KMS-11 (cell line): ENCODE data around the gene SIRT4.

Experiments
- H2AFZ ChIP-seq: fragments of 200-600 bp; sonication (generic); 2 replicates; pipeline ENCODE4 v1.6.1; 2016; ENCODE audit warnings: antibody characterized with exemption, mixed run types, low read depth
- H3K27ac ChIP-seq: fragments of 200-600 bp; sonication (generic); 2 replicates; pipeline ENCODE4 v1.6.1; 2016; ENCODE audit warnings: mild to moderate bottlenecking, mixed run types
- H3K27me3 ChIP-seq: fragments of 200-600 bp; sonication (generic); 2 replicates; pipeline ENCODE4 v1.6.1; 2017; ENCODE audit warnings: mild to moderate bottlenecking, low read depth, mixed run types, moderate library complexity; ENCODE audit not compliant: insufficient read depth
- H3K36me3 ChIP-seq: fragments of 200-600 bp; sonication (generic); 2 replicates; pipeline ENCODE4 v1.6.1; 2017; ENCODE audit warnings: mild to moderate bottlenecking, mixed run types; ENCODE audit not compliant: insufficient read depth
- H3K4me1 ChIP-seq: fragments of 200-600 bp; sonication (generic); 2 replicates; pipeline ENCODE4 v1.6.1; 2016; ENCODE audit warnings: mild to moderate bottlenecking, low read depth, mixed run types; ENCODE audit not compliant: poor library complexity, severe bottlenecking
- H3K4me2 ChIP-seq: fragments of 200-600 bp; sonication (generic); 2 replicates; pipeline ENCODE4 v1.7.0; 2016; ENCODE audit warnings: mild to moderate bottlenecking, mixed run types
- H3K4me3 ChIP-seq: fragments of 200-600 bp; sonication (generic); IDR thresholded peaks from 2 replicates; pipeline ENCODE4 v1.6.1; 2017; ENCODE audit warnings: low read depth, low read length, mixed read lengths; ENCODE audit not compliant: insufficient read depth
- H3K79me2 ChIP-seq: fragments of 200-600 bp; sonication (generic); 2 replicates; pipeline ENCODE4 v1.6.1; 2016; ENCODE audit warnings: low read depth, mixed run types; ENCODE audit not compliant: insufficient read depth
- H3K9ac ChIP-seq: fragments of 200-600 bp; sonication (generic); 2 replicates; pipeline ENCODE4 v1.6.1; 2016; ENCODE audit warnings: mild to moderate bottlenecking, mixed run types
- H4K20me1 ChIP-seq: fragments of 200-600 bp; sonication (generic); 2 replicates; pipeline ENCODE4 v1.6.1; 2016; ENCODE audit warnings: mild to moderate bottlenecking, mixed run types; ENCODE audit not compliant: insufficient read depth
- TF ChIP-seq, protein P1 (sequence below): fragments of 200-600 bp; sonication (generic); conservative IDR thresholded peaks from 2 replicates; pipeline ENCODE4 v1.6.1; 2017; ENCODE audit warnings: low read depth, mild to moderate bottlenecking, antibody characterized with exemption, low read length, moderate library complexity, mixed read lengths

Gene SIRT4

DNA sequence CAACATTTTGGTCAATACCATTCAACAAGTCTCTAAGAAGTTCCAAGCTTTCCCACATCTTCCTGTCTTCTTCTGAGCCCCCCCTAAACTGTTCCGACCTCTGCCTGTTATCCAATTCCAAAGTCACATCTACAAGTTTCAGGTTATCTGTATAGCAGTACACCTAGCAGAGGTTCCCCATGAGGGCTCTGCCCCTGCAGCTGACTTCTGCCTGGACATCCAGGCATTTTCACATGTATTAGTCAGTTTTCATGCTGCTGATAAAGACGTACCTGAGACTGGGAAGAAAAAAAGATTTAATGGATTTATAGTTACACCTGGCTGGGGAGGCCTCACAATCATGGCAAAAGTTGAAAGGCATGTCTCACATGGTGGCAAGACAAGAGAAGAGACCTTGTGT lies 35.6 kb downstream of the SIRT4 start:
- no peak overlapping the region for H2AFZ ChIP-seq

DNA sequence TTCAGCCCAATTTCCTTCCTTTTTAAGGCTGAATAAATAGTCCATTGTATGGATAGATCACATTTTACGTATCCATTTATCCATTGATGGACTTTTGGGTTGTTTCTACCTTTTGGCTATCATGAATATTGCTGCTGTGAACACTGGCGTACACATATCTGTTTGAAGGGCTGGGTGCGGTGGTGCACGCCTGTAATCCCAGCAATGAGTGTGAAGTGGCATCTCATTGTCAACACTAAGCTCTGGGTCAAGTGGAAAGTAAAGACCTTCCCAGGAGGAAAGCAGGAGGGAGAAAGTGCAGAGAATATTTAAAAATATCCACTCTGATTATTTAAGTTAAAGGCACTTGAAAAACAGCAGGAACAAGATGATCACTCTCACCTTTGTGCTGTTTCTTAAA lies 37.1 kb downstream of the SIRT4 start:
- Histone ChIP-seq H3K27ac (no peak overlapping the region), H3K27me3 (no peaks in the 10 kb centered on the region), H3K79me2 (no peaks in the 10 kb centered on the region), H3K9ac (no peak overlapping the region), H3K4me2 (no peak overlapping the region), H3K4me3 (no peak overlapping the region), H2AFZ (no peak overlapping the region), H3K4me1 (no peaks in the 10 kb centered on the region), H4K20me1 (no peaks in the 10 kb centered on the region), H3K36me3 (no peaks in the 10 kb centered on the region)
- TF ChIP-seq, protein P1, sequence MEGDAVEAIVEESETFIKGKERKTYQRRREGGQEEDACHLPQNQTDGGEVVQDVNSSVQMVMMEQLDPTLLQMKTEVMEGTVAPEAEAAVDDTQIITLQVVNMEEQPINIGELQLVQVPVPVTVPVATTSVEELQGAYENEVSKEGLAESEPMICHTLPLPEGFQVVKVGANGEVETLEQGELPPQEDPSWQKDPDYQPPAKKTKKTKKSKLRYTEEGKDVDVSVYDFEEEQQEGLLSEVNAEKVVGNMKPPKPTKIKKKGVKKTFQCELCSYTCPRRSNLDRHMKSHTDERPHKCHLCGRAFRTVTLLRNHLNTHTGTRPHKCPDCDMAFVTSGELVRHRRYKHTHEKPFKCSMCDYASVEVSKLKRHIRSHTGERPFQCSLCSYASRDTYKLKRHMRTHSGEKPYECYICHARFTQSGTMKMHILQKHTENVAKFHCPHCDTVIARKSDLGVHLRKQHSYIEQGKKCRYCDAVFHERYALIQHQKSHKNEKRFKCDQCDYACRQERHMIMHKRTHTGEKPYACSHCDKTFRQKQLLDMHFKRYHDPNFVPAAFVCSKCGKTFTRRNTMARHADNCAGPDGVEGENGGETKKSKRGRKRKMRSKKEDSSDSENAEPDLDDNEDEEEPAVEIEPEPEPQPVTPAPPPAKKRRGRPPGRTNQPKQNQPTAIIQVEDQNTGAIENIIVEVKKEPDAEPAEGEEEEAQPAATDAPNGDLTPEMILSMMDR = no peak

More for the DNA sequence above, 35.6 kb downstream of the SIRT4 start:
- no peaks in the 10 kb centered on the region for H3K79me2 ChIP-seq
- TF ChIP-seq, protein P1 = no peak
- no peak overlapping the region for H3K9ac ChIP-seq
- no peak overlapping the region for H3K4me3 ChIP-seq
- no peaks in the 10 kb centered on the region for H3K27me3 ChIP-seq
- H3K36me3 ChIP-seq = no peaks in the 10 kb centered on the region
- no peaks in the 10 kb centered on the region for H4K20me1 ChIP-seq
- H3K27ac ChIP-seq = no peak overlapping the region
- H3K4me2 ChIP-seq = no peak overlapping the region
- no peaks in the 10 kb centered on the region for H3K4me1 ChIP-seq

DNA sequence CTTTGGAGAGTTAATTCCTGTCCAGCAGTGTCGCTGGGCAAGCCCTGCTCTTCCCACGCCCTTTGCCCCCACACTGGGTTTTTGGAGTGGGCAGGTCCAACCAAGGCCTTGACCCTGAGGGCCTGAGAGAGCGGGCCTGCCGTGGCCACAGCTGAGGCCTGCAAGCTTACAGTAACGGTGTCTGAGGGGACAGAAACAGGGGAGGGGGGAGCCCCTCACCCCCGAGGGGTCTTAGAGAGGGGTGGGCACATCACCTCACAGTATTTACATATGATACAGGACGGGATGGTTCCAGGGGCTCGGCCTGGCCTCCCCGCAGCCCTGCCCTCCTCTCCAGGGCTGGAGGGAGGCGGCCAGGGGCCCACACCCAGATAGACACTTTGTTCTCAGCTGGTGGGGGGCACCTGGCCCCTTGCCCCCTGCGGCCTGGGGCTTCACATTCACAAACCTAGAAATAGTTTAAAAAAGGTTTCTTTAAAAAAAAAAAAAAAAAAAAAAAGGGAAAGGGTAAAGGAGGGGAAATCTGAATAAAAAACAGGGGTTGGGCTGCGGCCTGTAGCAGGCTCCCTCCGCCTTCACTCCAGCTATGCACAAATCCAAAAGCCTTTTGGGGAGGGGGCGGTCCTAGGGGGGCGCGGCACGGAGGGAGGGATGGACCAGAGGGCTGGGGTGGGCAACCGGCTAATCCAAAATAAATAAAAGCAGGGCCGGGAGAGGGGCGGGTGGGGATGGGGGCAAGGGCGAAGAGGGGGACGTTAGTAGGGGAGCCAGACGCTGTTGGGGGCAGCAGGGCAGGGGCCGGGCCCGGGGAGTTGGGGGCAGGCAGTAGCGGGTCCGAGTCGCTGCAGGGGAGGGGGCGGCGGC lies 40.3 kb downstream of the SIRT4 start:
- Histone ChIP-seq H3K27me3 (no peaks in the 10 kb centered on the region), H2AFZ (no peak overlapping the region), H3K4me1 (no peaks in the 10 kb centered on the region), H3K36me3 (no peaks in the 10 kb centered on the region), H3K27ac (no peak overlapping the region), H3K4me2 (no peak overlapping the region), H3K79me2 (no peaks in the 10 kb centered on the region), H3K4me3 (no peak overlapping the region), H4K20me1 (no peaks in the 10 kb centered on the region), H3K9ac (no peak overlapping the region)
- TF ChIP-seq, protein P1 = no peak

DNA sequence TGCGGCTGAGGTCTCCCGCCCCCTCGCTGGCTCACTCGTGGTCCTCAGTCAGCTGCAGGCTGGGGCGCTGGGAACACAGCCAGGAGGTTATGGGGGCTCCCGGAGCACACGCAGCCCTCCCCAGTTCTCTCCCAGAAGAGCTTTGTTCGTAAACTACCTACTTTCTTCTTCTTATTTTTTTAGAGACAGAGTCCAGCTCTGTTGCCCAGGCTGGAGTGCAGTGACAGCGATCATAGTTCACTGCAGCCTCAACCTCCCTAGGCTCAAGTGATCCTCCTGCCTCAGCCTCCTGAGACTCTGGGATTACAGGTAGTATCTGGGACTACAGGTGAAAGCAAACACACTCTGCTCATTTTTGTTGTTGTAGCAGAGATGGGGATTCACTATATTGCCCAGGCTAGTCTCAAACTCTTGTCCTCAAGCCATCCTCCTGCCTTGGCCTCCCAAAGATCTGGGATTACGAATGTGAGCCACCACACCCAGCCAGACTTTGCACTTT lies 41.0 kb downstream of the SIRT4 start:
- Histone ChIP-seq H3K4me1 (no peaks in the 10 kb centered on the region), H3K4me3 (no peak overlapping the region), H4K20me1 (no peaks in the 10 kb centered on the region), H3K4me2 (no peak overlapping the region), H3K36me3 (no peaks in the 10 kb centered on the region), H3K79me2 (no peaks in the 10 kb centered on the region), H3K27ac (no peak overlapping the region), H3K9ac (no peak overlapping the region), H2AFZ (no peak overlapping the region), H3K27me3 (no peaks in the 10 kb centered on the region)
- TF ChIP-seq, protein P1 = no peak
